Glutamatergic neuron (in vitro differentiated cells): ENCODE data around the gene MRTFB. TPM values are rescaled to one million over a fixed set of nuclear protein-coding genes. Genes with fewer than 3 reads are reported as not detected.

Experiments
- DNase-seq: peaks from one replicate; pipeline ENCODE4 v3.0.0; 2022
- H3K27ac Mint-ChIP-seq: one replicate; pipeline ENCODE4 v1.8.0; 2020; ENCODE audit warnings: mild to moderate bottlenecking, mixed read lengths, inconsistent platforms; ENCODE audit not compliant: unreplicated experiment
- H3K27me3 Mint-ChIP-seq: one replicate; pipeline ENCODE4 v1.8.0; 2020; ENCODE audit warnings: mild to moderate bottlenecking, moderate library complexity, mixed read lengths, inconsistent platforms; ENCODE audit not compliant: unreplicated experiment
- H3K36me3 Mint-ChIP-seq: one replicate; pipeline ENCODE4 v1.8.0; 2020; ENCODE audit warnings: mild to moderate bottlenecking, mixed read lengths, inconsistent platforms; ENCODE audit not compliant: unreplicated experiment
- H3K4me1 Mint-ChIP-seq: one replicate; pipeline ENCODE4 v1.8.0; 2020; ENCODE audit warnings: mild to moderate bottlenecking, low read depth, mixed read lengths, inconsistent platforms; ENCODE audit not compliant: unreplicated experiment
- H3K4me3 Mint-ChIP-seq: one replicate; pipeline ENCODE4 v1.8.0; 2020; ENCODE audit warnings: mild to moderate bottlenecking, mixed read lengths, inconsistent platforms; ENCODE audit not compliant: unreplicated experiment
- H3K9me3 Mint-ChIP-seq: one replicate; pipeline ENCODE4 v1.8.0; 2020; ENCODE audit warnings: mild to moderate bottlenecking, moderate library complexity, mixed read lengths, inconsistent platforms; ENCODE audit not compliant: unreplicated experiment
- total RNA-seq: library from RNA; stranded (reverse); fragmentation: NEBNext Ultra II Directional; extraction: Animal tissue kit (Norgen Biotek cat#: 25700); gene quantifications from one replicate; pipeline ENCODE4 v1.2.1, GENCODE V29; 2021; ENCODE audit not compliant: unreplicated experiment
- TF ChIP-seq, protein P1 (sequence below): fragments of 200-600 bp; sonication (generic); IDR thresholded peaks from one replicate; pipeline ENCODE4 v1.5.0; 2021; ENCODE audit not compliant: partially characterized antibody, unreplicated experiment

Gene MRTFB
- total RNA-seq, 1 donor from 2014 or later, result 29.6 TPM

DNA sequence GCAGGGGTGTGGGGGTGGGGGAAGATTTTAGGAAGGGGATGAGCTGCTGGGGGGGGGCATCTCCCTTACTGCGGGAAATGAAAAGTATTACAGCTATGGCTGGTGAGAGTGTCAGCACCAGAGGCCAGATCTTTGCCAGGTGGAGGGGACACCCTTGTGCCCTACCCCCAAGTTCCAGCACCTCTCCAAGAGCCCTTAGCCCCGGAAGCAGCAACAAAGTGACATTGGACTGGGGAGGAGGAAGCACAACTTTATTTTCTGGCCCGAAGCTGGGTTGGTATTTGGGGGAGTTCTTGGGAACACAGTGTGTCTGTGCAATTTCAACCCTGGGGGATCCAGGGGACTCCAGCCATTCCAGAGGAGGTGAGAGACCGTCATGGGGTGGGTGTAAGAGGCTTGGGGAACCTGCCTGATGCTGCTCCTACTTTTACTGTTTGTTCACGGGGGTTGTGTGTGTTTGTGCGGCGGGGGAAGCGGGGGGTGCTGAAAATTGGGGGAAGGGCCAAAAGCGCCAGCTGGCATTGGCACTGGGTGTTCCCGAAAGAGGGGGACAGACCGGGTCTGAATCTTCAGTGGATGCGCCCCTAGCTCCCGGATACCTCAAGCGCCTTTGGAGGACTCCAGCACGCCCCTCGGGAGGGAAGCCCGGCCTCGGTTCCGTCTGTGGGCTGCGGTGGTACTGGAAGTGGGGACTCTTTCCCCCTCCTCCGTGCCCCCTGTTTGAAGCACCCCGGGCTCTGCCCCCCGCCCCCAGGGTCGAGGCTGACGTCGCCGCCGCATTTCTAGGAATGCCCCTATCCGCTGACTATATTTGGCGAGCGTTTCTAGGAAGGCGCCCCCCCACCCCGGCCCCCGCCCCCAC lies 230.3 kb downstream of the MRTFB start:
- H3K27ac Mint-ChIP-seq, result no peak overlapping the region
- H3K9me3 Mint-ChIP-seq, result peaks cover 5% of the 10 kb centered on the region
- H3K27me3 Mint-ChIP-seq, result peaks cover 11% of the 10 kb centered on the region
- no peaks in the 10 kb centered on the region for H3K4me1 Mint-ChIP-seq
- H3K36me3 Mint-ChIP-seq, result no peaks in the 10 kb centered on the region
- TF ChIP-seq, protein P1, sequence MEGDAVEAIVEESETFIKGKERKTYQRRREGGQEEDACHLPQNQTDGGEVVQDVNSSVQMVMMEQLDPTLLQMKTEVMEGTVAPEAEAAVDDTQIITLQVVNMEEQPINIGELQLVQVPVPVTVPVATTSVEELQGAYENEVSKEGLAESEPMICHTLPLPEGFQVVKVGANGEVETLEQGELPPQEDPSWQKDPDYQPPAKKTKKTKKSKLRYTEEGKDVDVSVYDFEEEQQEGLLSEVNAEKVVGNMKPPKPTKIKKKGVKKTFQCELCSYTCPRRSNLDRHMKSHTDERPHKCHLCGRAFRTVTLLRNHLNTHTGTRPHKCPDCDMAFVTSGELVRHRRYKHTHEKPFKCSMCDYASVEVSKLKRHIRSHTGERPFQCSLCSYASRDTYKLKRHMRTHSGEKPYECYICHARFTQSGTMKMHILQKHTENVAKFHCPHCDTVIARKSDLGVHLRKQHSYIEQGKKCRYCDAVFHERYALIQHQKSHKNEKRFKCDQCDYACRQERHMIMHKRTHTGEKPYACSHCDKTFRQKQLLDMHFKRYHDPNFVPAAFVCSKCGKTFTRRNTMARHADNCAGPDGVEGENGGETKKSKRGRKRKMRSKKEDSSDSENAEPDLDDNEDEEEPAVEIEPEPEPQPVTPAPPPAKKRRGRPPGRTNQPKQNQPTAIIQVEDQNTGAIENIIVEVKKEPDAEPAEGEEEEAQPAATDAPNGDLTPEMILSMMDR, result no peak
- peak overlapping the region; percentile 81 for H3K4me3 Mint-ChIP-seq
- no peak for DNase-seq

DNA sequence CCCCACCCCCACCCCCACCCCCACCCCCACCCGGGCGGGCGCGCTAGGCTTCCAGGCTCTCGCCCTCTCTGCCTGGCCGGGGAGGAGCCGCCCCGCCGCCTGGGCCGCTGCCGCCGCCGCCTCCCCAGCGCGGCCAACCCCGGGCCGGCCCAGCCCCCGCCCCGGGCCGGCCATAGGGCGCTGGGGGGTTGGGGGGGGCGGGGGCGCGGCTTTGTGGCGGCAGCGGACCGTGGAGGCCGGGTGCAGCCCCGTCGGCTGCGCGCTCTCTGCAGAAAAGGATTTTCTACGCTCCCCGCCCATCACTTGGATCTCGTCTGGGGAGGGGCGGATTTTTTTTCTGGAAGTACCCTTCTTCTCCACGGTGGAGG lies 230.9 kb downstream of the MRTFB start:
- Mint-ChIP-seq H3K4me3 (peak overlapping the region; percentile 75), H3K27me3 (peaks cover 11% of the 10 kb centered on the region), H3K27ac (no peak overlapping the region), H3K36me3 (no peaks in the 10 kb centered on the region), H3K4me1 (peaks cover 3% of the 10 kb centered on the region), H3K9me3 (peaks cover 5% of the 10 kb centered on the region)
- TF ChIP-seq, protein P1, result no peak
- DNase-seq, result peak; percentile 42

DNA sequence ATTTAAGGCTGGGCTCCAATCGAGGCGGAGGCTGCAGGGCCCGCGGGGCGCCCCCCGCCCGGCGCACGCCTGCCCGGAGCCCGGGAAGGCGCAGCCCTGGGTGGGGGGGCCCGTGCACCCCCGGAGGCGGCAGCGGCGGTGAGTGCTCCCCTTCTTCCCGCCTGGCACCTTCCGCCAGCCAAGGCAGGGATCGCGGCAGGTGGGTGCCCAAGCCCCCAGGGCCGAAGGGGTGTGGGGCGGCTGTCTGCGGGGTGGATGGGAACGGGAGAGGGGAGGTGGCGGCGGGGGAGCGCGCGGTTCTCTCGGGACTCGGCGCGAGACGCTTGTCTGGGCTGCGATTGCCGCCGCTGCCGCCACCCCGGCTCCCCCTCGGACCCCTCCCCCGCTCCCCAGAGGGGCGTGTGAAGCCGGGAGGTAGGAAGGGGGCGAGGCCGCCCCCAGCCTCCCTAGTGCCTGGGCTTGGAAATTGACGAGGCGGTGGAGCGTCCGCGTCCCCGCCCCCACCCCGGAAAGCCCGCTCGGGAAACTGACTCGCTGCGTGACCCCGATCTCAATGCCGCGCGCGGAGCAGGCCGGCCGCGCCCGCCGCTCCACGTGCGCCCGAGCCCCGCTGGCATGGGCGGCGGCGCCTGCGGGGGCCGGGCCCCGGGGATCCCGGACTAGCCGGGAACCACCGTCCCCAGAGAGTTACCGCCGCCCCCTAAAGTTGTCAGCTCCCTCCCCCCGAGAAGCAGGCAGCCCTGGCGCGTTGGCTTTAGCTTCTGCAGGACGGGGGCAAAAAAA lies 231.5 kb downstream of the MRTFB start:
- H3K27me3 Mint-ChIP-seq, result peaks cover 11% of the 10 kb centered on the region
- H3K27ac Mint-ChIP-seq, result no peak overlapping the region
- H3K4me3 Mint-ChIP-seq, result peak overlapping the region; percentile 78
- peak; percentile 70 for DNase-seq
- H3K4me1 Mint-ChIP-seq, result peaks cover 7% of the 10 kb centered on the region
- H3K9me3 Mint-ChIP-seq, result peaks cover 5% of the 10 kb centered on the region
- no peaks in the 10 kb centered on the region for H3K36me3 Mint-ChIP-seq
- TF ChIP-seq, protein P1, result no peak

DNA sequence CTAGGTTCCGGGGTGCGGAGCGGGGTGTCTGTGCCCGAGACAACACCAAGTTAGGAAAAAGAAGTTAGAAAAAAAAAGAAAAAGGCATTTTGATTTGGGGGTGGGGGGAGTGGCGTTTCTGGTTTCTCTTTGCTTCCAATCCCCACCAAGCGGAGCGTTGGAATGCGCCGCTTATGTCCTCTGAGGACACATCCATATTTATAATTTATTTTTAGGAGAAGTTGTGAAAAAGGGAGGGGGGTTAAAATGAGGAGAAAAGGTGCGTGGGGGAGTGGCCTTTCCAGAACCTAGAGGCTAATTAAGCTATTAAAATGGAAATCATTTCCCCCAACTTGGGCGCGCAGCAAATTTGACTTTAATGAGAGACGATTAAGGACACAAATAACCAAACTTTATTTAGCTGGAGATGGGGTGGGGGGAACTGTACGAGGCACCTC lies 232.1 kb downstream of the MRTFB start:
- Mint-ChIP-seq H3K27me3 (peaks cover 11% of the 10 kb centered on the region), H3K4me3 (peak overlapping the region; percentile 78), H3K4me1 (peaks cover 7% of the 10 kb centered on the region), H3K36me3 (no peaks in the 10 kb centered on the region), H3K9me3 (peaks cover 5% of the 10 kb centered on the region), H3K27ac (no peak overlapping the region)
- no peak for DNase-seq
- TF ChIP-seq, protein P1, result no peak
